Umbilical cord (tissue), 2 donors: Measurements from ENCODE around the gene NOTCH2NLA. TPM values are rescaled to one million over a fixed set of nuclear protein-coding genes. Genes with fewer than 3 reads are reported as not detected.
"Not testable (repeated sequence)": the region's sequence is repeated elsewhere in the genome, so short reads cannot be mapped to it uniquely, and the experiment has no call there.

Experiments
- DNase-seq: peaks from one replicate; pipeline ENCODE4 v3.0.0-alpha.2; 2015; ENCODE audit warnings: low spot score
- total RNA-seq: library from RNA; depleted of rRNA; stranded (reverse); fragments of >200 nt; gene quantifications from one replicate; pipeline ENCODE4 v1.2.3, GENCODE V29; 2014; ENCODE audit warnings: low replicate concordance; ENCODE audit not compliant: insufficient read depth

The NOTCH2NLA gene
- total RNA-seq: 121 TPM

- peak; percentile 23 for DNase-seq
Observed at GRCh38 chr1:146228710-146229477, at the start of gene NOTCH2NLA. Gene NOTCH2NLA, minus strand, starts transcription at chr1:146229021. Its CDS starts 39,684 bp downstream, at chr1:146189337.

- not testable (repeated sequence) for DNase-seq
Observed at GRCh38 chr1:146278346-146278745, 49.5 kb upstream of the NOTCH2NLA start.

GRCh38 chr1:146277087-146277486 lies 48.3 kb upstream of the NOTCH2NLA start:
- DNase-seq: not testable (repeated sequence)

GRCh38 chr1:146274083-146274482 lies 45.3 kb upstream of the NOTCH2NLA start:
- DNase-seq: not testable (repeated sequence)

- not testable (repeated sequence) for DNase-seq
Observed at GRCh38 chr1:146273194-146273593, 44.4 kb upstream of the NOTCH2NLA start.

- DNase-seq: not testable (repeated sequence)
Observed at GRCh38 chr1:146272734-146273133, 43.9 kb upstream of the NOTCH2NLA start.

GRCh38 chr1:146271977-146272376 lies 43.2 kb upstream of the NOTCH2NLA start:
- DNase-seq: not testable (repeated sequence)

- not testable (repeated sequence) for DNase-seq
Observed at GRCh38 chr1:146270129-146270528, 41.3 kb upstream of the NOTCH2NLA start.

- not testable (repeated sequence) for DNase-seq
Observed at GRCh38 chr1:146266179-146266748, 37.4 kb upstream of the NOTCH2NLA start.

GRCh38 chr1:146264761-146265160 lies 35.9 kb upstream of the NOTCH2NLA start:
- DNase-seq: not testable (repeated sequence)

- DNase-seq: not testable (repeated sequence)
Observed at GRCh38 chr1:146260006-146260730, 31.3 kb upstream of the NOTCH2NLA start.

- not testable (repeated sequence) for DNase-seq
Observed at GRCh38 chr1:146257992-146258552, 29.3 kb upstream of the NOTCH2NLA start.

- DNase-seq: not testable (repeated sequence)
Observed at GRCh38 chr1:146254569-146255197, 25.9 kb upstream of the NOTCH2NLA start.

- not testable (repeated sequence) for DNase-seq
Observed at GRCh38 chr1:146253249-146253855, 24.5 kb upstream of the NOTCH2NLA start.

GRCh38 chr1:146251523-146251922 lies 22.7 kb upstream of the NOTCH2NLA start:
- not testable (repeated sequence) for DNase-seq

- DNase-seq: not testable (repeated sequence)
Observed at GRCh38 chr1:146248643-146249042, 19.8 kb upstream of the NOTCH2NLA start.

GRCh38 chr1:146236626-146237025 lies 7.8 kb upstream of the NOTCH2NLA start:
- DNase-seq: not testable (repeated sequence)

GRCh38 chr1:146236026-146236601 lies 7.3 kb upstream of the NOTCH2NLA start:
- DNase-seq: not testable (repeated sequence)

GRCh38 chr1:146228144-146228682 lies 608 bp downstream of the NOTCH2NLA start:
- not testable (repeated sequence) for DNase-seq

GRCh38 chr1:146174531-146174930 lies 54.3 kb downstream of the NOTCH2NLA start:
- not testable (repeated sequence) for DNase-seq
